Measurements from ENCODE around the gene RPL18. TPM values are rescaled to one million over a fixed set of nuclear protein-coding genes. Genes with fewer than 3 reads are reported as not detected.
A peak's percentile ranks its signal among the peaks of the same experiment; 100 is the strongest.

The RPL18 gene
- total RNA-seq, 1 experiment from 2014 or later, result 1,626 TPM

DNA sequence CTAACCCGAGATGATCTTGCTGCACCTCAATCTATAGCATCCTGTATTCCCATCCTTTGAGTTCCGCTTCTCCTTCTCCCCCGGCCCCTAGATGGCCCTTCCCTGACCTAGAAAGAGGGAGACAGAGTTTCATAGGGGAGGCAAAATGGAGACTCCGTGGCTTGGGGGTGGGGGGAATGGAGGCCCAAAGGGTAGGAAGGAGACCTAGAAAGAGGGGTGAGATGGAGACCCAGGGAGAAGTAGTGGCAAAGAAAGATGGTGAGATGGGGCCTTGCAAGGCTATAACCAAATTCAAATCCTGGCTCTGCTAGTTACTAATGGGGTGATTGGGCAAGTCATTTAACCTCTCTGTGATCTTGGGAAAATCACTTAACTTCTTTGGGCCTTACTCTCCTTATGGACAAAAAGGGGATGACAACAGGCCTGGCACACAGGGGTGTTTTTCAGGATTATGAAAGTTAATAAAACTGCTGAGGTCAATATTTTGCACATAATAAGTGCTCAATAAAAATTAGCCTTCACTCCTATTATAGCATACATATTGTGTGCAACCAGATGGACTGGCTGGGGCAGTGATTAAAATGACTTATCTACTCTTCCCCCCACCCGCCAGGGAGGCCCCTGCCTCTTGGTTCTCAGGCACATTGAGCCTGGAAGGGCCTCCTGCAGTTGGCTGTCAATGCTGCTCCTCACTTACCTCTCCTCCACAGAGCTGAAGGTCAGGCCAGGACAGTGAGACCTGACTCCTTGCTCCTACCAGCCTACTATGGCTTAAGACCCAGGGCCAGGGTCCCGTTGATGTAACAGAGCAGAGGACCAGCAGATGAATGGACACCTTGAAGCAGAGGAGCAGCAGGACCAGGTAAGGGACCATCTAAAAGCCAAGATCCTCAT, 961 bp upstream of the RPL18 start:
- in situ Hi-C loops (cut with HindIII; ENCODE audit: low pct_unique_long_range_greater_than_20kb, low sequenced_read_pairs), result no loop called here
- DNase-seq (ENCODE audit: low read depth, low spot score), result no peak

DNA sequence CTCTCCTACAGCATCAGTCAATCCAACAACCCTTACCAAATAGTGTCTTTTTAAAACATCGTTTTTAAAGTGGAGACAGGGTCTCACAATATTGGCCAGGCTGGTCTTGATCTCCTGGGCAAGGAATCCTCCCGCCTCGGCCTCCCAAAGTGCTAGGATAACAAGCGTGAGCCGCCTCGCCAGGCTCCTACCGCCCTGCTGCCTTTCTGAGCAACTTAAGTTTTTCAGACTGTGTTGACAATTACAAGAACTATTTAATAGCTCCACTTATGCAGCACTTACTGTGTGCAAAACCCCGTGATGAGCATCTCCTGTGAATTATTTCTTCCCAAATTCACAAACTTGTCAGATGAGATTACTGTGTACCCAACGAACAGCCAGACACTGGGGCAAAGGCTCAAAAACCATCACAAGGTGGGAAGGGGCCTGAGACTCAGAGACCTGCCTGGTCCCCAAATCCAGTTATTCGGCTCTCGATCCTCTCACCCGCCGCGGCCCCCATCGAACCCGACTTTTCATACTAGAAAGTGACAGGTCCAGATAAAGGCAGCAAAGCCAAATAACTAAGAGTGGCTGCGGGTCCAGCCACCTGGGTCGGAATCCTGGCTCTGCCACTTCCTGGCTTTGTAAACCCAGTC, 581 bp downstream of the RPL18 start:
- in situ Hi-C loops (cut with HindIII; ENCODE audit: low pct_unique_long_range_greater_than_20kb, low sequenced_read_pairs), result no loop called here
- DNase-seq (ENCODE audit: low read depth, low spot score), result no peak

- in situ Hi-C loops (cut with HindIII; ENCODE audit: low pct_unique_long_range_greater_than_20kb, low sequenced_read_pairs), result no loop called here
Measured at GRCh38 chr19:48617146-48617937, 1.6 kb downstream of the RPL18 start.

DNA sequence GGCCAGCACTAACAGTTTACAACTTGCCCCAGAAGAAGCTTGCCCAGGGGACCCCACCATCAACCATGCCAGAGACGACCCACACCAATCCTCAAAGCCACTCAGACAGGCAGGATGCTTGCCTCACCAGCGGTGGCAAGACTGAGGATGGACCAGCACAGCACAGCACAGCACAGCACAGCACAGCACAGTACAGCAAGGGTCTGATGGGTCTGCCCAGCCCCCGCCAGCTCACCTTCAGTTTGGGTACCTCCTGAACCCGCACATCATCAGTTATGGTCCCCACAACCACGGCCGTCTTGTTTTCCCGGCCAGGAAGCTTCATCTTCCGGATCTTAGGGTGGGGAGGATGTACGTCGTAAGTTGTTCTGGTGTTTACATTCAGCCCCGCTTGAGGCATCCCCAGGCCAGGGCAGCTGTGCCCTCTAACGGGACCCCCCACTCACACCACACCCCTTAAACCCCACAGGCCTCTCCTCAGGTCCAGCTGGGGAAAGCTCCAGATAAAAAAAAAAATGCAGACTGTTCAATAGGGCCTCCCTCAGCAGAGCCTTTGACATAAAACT, 2.4 kb downstream of the RPL18 start:
- DNase-seq (ENCODE audit: low read depth, low spot score), result no peak
- in situ Hi-C loops (cut with HindIII; ENCODE audit: low pct_unique_long_range_greater_than_20kb, low sequenced_read_pairs), result no loop called here

More at GRCh38 chr19:48617146-48617937, 1.6 kb downstream of the RPL18 start:
- no peak for DNase-seq (ENCODE audit: low read depth, low spot score)

DNA sequence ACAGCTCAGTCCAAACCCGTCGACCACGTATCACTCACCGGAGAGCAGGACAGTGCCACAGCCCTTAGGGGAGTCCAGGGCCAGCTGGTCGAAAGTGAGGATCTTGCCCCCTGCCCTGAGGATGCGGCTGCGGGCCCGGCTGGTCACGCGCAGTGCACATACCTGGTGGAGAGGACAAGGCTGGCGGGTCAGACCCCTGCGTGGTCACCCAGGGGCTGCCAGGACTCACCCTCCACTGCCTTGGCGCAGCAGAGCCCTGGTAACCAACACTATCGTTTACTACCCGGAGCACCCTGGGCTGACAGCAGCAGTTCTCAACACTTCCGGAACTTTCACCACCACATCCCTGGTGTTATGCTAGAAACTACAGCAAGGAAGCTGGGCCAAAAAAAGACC, 2.9 kb downstream of the RPL18 start:
- in situ Hi-C loops (cut with HindIII; ENCODE audit: low pct_unique_long_range_greater_than_20kb, low sequenced_read_pairs), result no loop called here
- DNase-seq (ENCODE audit: low read depth, low spot score), result no peak

DNA sequence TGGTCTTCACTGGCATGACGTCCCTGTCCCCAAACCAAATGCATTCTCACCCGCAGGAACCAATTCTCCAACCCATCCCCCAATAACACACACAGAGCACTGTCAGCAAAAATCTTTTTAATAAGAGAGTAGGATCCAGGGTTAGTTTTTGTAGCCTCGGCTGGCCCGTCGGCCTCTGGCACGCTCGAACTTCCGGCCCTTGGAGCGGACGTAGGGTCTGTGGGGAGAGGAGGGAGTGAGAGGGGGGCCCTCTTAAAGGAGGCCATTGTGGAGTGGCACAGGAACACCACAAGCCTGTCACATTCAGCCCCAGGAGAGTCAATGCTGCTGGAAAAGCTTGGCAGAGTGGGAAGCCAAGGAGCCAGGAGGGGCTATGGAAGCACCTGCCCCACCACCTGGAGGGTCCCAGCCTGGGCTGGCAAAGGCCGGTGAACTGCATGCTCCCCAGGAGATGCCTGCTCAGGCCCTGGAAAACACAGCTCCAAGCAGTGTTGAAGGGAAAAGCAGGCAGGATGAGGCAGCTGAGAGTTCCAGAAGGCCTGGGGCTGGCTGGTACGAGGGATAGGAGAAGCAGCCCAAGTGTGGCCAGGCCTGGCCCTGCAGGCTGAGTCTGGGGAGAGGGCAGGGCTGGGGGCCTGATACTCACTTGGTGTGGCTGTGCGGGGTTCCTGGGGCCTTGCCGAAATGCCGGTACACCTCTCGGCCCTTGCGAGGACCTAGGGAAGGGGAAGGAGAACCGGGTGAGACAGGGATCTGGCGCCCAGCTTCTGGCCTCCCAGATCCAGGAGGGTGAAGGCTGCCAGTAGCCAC, 3.5 kb downstream of the RPL18 start:
- in situ Hi-C loops (cut with HindIII; ENCODE audit: low pct_unique_long_range_greater_than_20kb, low sequenced_read_pairs), result no loop called here
- no peak for DNase-seq (ENCODE audit: low read depth, low spot score)

DNA sequence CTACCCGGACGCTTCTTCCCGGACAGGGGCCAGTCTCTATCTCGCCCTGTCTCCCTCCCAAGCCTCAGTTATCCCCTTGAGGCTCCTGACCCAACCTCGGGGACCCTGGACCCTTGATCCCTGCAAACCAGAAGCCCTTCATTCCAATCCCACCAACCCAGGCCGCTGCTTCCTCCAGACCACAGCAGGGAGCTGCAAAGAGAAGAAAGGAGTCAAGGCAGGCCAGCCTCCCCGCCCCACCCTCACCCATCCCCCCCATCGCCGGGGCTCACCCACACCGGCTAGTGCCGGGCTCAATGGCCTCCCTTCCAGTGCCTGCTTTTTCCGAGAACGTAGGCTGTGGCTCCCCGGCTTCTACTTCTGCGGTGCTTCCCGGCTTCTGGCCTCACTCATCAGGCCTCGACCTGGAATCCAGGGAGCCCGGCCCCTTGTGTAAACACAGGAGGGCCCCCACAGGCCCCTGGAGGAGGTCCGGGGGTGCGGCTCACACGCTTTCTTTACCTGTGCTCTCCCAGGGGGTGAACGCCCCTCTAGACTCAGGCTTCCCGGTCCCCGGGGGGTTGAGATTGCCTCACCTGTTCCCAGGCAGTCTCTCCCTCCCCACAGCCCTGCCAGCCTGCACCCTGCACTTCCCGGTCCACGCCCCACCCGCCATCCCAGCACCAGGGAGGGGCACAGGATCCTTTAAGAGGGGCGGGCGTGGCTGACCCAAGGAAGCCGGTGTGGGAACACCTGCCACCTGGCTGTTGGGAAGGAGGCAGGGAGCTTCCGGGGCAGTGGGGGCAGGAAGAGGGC, 4.3 kb downstream of the RPL18 start, which contains the start of gene FAM83E:
FAM83E (minus strand) TSS at position 641 of the 795 bp plus-strand sequence. CDS start 1,704 bp downstream, outside the sequence.
- in situ Hi-C loops (cut with HindIII; ENCODE audit: low pct_unique_long_range_greater_than_20kb, low sequenced_read_pairs), result no loop called here
- DNase-seq (ENCODE audit: low read depth, low spot score), result no peak

DNA sequence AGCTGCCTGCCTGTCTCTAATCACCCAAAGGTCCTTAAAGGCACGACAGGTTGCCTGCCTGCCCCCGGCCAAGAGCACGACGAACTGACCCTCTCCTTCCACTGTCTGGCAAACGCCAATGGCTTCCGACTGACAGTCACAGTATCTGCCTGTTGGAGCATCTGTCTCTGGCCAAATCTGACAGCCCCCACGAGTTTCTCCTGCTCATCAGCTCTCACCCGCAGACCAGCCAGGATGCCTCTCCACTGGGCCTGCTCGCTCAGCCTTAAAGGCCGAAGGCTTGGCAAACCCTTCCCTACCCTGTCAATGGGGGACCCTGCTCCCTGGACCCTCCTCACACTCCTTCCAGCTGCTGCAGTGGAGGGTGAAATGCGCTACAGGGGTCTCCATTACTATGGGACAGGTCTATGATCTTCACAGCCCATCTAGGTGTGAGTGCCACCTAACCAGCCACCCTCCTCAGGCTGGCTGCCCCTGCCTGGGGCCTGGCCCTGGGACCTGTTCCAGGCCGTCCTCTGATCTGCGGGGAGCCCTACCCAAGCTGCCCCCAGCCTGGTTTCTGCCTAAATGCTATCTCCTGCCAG, 5.0 kb downstream of the RPL18 start:
- in situ Hi-C loops (cut with HindIII; ENCODE audit: low pct_unique_long_range_greater_than_20kb, low sequenced_read_pairs), result no loop called here

GRCh38 chr19:48613024-48613851, 5.7 kb downstream of the RPL18 start:
- in situ Hi-C loops (cut with HindIII; ENCODE audit: low pct_unique_long_range_greater_than_20kb, low sequenced_read_pairs), result no loop called here
- DNase-seq (ENCODE audit: low read depth, low spot score), result no peak

More for the DNA sequence above, 5.0 kb downstream of the RPL18 start:
- DNase-seq (ENCODE audit: low read depth, low spot score), result no peak

DNA sequence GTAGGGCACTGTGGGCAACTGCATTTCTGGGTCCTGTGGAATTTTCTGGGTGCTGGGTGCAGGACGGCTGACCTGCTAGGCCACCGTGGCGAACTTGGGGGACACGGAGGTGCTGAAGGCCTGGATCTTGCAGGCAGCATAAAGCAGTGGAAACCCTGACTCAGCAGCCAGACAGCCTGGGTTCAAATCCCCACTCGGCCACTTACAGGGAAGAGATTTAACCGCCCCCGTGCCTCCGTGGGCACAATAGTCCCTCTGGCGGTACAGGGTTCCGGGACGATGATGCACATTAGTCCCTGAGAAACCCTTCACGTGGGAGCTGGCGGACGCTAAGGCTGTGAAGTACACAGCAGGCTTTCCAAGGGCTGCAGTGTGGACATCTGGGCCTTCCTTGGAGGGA, 7.1 kb downstream of the RPL18 start:
- DNase-seq (ENCODE audit: low read depth, low spot score), result no peak
- in situ Hi-C loops (cut with HindIII; ENCODE audit: low pct_unique_long_range_greater_than_20kb, low sequenced_read_pairs), result no loop called here

DNA sequence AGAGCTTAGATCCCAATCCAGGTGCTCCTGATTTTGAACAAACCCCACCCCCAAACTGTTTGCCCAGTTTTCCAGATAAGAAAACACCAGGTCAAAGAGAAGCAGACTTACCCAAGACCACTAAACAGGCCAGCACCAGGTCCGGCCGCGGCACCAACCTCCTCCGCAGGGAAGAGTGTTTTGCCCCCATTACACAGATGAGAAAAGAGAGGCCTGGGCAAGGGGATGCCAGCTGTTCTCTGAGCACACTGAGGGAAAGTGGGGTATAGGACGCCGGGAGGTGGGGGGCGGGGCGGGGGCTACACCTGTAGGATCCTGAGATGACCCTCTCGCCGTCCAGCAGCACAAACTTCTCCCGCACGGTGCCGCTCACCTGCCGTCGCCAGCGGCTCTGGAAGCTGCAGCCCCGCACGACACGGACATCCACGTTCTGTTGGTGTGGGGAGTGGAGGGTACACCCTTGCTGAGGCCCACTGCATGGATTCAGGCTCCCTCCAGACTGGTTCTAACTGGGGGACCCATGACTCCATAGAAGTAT, 9.3 kb downstream of the RPL18 start:
- no peak for DNase-seq (ENCODE audit: low read depth, low spot score)
- in situ Hi-C loops (cut with HindIII; ENCODE audit: low pct_unique_long_range_greater_than_20kb, low sequenced_read_pairs), result no loop called here

DNA sequence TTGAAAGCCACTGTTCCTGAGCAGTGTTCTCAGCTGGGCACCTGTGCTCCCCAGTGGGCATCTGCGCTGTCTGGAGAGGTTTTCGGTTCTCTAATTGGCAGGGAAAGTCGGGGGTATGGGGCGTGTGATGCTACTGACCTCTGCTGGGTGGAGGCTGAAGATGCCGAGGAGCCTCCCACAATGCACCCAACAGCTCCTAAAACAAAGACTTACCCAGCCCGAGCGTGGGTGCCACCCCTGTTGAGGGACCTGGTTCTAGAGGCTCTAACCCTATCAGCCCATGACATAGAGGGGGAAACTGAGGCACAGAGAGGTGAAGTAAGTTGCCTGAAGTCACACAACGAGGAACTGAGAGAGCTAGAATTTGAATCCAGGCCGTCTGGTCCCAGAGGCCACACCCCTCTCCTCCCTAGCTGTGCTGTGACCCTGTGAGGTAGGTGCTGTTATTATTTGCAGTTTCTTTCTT, 10.1 kb downstream of the RPL18 start:
- DNase-seq (ENCODE audit: low read depth, low spot score), result peak; percentile 72

GRCh38 chr19:48607359-48607755, 11.6 kb downstream of the RPL18 start:
- in situ Hi-C loops (cut with HindIII; ENCODE audit: low pct_unique_long_range_greater_than_20kb, low sequenced_read_pairs), result no loop called here
- DNase-seq (ENCODE audit: low read depth, low spot score), result no peak

More for the DNA sequence above, 10.1 kb downstream of the RPL18 start:
- in situ Hi-C loops (cut with HindIII; ENCODE audit: low pct_unique_long_range_greater_than_20kb, low sequenced_read_pairs), result no loop called here

DNA sequence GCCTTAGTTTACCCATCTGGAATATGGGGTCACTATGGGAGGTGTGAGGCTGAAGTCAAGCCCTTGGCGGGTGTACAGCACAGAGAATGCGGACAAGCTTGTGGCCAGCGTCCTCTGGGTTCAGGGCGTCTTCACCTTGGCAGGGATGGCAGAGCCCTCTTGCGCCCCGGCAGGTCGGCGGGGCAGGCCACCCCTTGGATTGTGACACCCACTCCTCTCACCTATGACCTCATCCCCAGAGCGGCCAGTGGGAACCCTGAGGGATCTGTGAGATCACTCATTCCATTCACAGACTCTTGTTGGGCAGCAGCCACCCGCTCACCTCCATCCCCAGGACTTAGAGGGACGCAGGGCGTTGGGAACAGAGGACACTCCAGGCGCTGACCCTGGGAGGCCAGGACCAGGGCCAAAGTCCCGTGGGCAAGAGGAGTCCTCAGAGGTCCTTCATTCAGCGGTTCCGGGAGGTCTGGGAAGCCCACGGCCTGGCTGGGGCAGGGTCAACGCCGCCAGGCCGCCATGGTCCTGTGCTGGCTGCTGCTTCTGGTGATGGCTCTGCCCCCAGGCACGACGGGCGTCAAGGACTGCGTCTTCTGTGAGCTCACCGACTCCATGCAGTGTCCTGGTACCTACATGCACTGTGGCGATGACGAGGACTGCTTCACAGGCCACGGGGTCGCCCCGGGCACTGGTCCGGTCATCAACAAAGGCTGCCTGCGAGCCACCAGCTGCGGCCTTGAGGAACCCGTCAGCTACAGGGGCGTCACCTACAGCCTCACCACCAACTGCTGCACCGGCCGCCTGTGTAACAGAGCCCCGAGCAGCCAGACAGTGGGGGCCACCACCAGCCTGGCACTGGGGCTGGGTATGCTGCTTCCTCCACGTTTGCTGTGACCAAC, 12.3 kb downstream of the RPL18 start, which contains the start of gene SPACA4:
SPACA4 (plus strand) TSS at position 280 of the 896 bp plus-strand sequence; CDS start at position 517, 237 bp downstream.
- no peak for DNase-seq (ENCODE audit: low read depth, low spot score)
- in situ Hi-C loops (cut with HindIII; ENCODE audit: low pct_unique_long_range_greater_than_20kb, low sequenced_read_pairs), result no loop called here
